Stimulated activated CD8-positive, alpha-beta memory T cell treated with anti-CD3 and anti-CD28 coated beads, Interleukin-7, amount 100 ng/mL, for 48 hours (primary cell): ENCODE data around the gene TUBA1B.
"Not testable (repeated sequence)": the region's sequence is repeated elsewhere in the genome, so short reads cannot be mapped to it uniquely, and the experiment has no call there.

Source experiments
- DNase-seq, 2 donors: peaks; one replicate each; pipeline ENCODE4 v3.0.0-alpha.2; 2020; ENCODE audit warnings: low read depth in 1 of 2; ENCODE audit errors: extremely low read depth in 1 of 2

Gene TUBA1B

GRCh38 chr12:49131051-49131893 is at the start of gene TUBA1B:
TUBA1B (minus strand) TSS chr12:49131395; CDS start chr12:49131300, 95 bp downstream.
- peak; percentile 83 to 85 for DNase-seq

GRCh38 chr12:49174218-49174617 is 43.0 kb upstream of the TUBA1B start:
- DNase-seq = no peak

- no peak for DNase-seq
Observed at GRCh38 chr12:49170924-49171323, 39.7 kb upstream of the TUBA1B start.

GRCh38 chr12:49165114-49165513 is 33.9 kb upstream of the TUBA1B start:
- DNase-seq = no peak

GRCh38 chr12:49161901-49162300 is 30.7 kb upstream of the TUBA1B start:
- DNase-seq = not testable (repeated sequence)

- DNase-seq = no peak
Observed at GRCh38 chr12:49161092-49161795, 30.0 kb upstream of the TUBA1B start.

- DNase-seq = no peak
Observed at GRCh38 chr12:49160399-49160798, 29.2 kb upstream of the TUBA1B start.

GRCh38 chr12:49154221-49154620 is 23.0 kb upstream of the TUBA1B start:
- no peak for DNase-seq

GRCh38 chr12:49147384-49147783 is 16.2 kb upstream of the TUBA1B start:
- no peak for DNase-seq

- no peak for DNase-seq
Observed at GRCh38 chr12:49146406-49146805, 15.2 kb upstream of the TUBA1B start.

GRCh38 chr12:49144384-49144783 is 13.2 kb upstream of the TUBA1B start:
- no peak for DNase-seq

GRCh38 chr12:49138999-49139398 is 7.8 kb upstream of the TUBA1B start:
- DNase-seq = no peak

- DNase-seq = no peak
Observed at GRCh38 chr12:49138587-49138986, 7.4 kb upstream of the TUBA1B start.

GRCh38 chr12:49137476-49137875 is 6.3 kb upstream of the TUBA1B start:
- DNase-seq = no peak

- not testable (repeated sequence) for DNase-seq
Observed at GRCh38 chr12:49136997-49137396, 5.8 kb upstream of the TUBA1B start.

- DNase-seq = no peak
Observed at GRCh38 chr12:49133590-49133989, 2.4 kb upstream of the TUBA1B start.

GRCh38 chr12:49133014-49133413 is 1.8 kb upstream of the TUBA1B start:
- DNase-seq = no peak

- no peak for DNase-seq
Observed at GRCh38 chr12:49131894-49132461, 783 bp upstream of the TUBA1B start.

GRCh38 chr12:49130151-49131050 is 794 bp downstream of the TUBA1B start:
- peak; percentile 85 to 88 for DNase-seq

GRCh38 chr12:49129332-49130150 is 1.7 kb downstream of the TUBA1B start:
- DNase-seq = no peak
